Activated CD8-positive, alpha-beta T cell treated with anti-CD3 and anti-CD28 coated beads, Interleukin-2, amount 10 ng/mL, durations not matched to agents 7 days and 5 days (primary cell): ENCODE results near the gene IFT81. TPM values are rescaled to one million over a fixed set of nuclear protein-coding genes. Genes with fewer than 3 reads are reported as not detected.

ENCODE experiments used
- total RNA-seq, 2 experiments: library from RNA; stranded (reverse); gene quantifications; one replicate each; pipeline ENCODE4 v1.2.3, GENCODE V29; 2021

The IFT81 gene
- total RNA-seq, 2 experiments from 2014 or later: 1.5 to 2.1 TPM

Other genes with a start within 250 kb of the IFT81 start
- 10 to 100 TPM; 19.9 to 20.9 TPM for gene GLTP, start 243.8 kb upstream of the IFT81 start, total RNA-seq
- gene TCHP, start 224.1 kb upstream of the IFT81 start, total RNA-seq: 10 to 100 TPM; 31.0 to 33.3 TPM
- gene GIT2, start 128.0 kb upstream of the IFT81 start, total RNA-seq: 10 to 100 TPM; 86.6 to 87.7 TPM
- 10 to 100 TPM; 76.0 to 78.1 TPM for gene ANKRD13A, start 124.9 kb upstream of the IFT81 start, total RNA-seq
- gene C12orf76, start 75.8 kb upstream of the IFT81 start, total RNA-seq: 10 to 100 TPM; 15.5 to 16.2 TPM
- 100 to 1,000 TPM; 130 to 132 TPM for gene ATP2A2, start 156.9 kb downstream of the IFT81 start, total RNA-seq